ENCODE measurements around the gene TRIO.

Gene TRIO

DNA sequence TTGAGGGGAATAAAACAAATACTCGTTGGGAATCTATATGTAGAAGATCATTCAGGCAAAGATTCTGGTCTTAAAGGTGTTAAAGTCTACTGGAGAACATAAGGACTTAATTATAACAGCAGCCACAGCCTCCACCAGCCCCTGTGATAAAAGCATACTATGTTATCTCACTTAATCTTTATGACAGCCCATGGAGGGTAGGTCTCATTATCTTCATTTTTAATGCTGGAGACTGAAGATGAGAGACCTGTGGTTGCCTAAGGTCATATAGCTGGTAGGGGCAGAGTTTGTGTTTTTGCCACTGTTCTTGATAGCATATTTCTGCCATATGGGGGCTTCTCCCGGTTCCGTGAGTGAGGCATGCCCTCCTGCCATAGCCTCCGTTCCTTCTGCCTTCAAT is 88.7 kb downstream of the TRIO start:
- DNase-seq: no peak

DNA sequence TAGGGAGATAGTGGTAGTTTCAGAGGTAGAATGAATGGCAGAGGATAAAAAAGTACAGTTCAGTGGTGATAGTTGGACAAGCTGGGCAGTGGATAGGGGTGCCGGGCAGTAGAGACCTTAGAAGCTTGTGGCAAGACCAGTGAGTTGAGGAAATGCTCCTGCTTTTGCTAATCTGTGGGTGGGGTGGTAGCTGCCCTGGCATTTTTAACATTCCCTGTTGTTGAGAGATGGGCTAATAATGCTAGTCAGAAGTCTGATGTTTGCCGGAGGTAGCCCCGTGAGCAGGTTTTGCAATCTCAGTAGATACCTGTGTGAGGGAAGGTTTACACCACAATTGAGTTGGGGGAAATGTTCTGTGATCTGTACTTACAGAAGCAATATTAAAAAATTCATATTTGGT is 91.1 kb downstream of the TRIO start:
- DNase-seq: no peak

DNA sequence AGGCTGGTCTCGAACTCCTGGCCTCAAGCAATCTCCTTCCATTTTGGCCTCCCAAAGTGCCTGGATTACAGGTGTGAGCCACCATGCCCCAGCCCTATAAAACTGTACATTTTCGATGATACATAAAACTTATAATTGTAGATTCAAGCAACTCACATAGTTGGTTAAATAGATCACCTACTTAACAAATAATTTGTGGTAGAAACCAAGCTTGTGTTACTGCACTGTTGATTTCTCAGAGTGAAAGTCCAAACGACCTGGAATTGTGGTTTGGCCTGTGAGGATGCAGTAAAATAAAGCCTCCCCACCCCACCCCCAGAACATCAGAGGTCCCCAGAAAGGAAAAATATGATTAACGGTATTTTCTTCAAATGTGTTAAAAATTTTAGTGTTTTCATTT is 92.7 kb downstream of the TRIO start:
- no peak for DNase-seq

DNA sequence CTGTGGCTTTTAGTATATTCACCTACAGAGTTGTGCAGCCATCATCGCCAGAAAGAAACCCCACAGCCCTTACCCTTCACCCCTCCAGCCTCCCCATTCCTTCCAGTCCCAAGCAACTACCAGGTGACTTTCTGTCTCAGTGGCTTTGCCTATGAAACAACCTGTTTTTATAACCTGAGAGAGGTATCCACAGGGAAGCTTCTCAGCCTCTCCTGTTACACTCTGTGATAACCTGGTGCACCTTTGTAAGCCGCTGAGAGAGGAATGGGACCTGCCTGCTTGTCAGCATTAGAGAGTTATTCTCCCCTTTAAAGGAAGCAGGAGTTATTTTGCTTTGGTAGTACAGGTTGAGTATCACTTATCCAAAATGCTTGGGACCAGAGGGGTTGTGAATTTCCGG is 93.6 kb downstream of the TRIO start:
- no peak for DNase-seq

DNA sequence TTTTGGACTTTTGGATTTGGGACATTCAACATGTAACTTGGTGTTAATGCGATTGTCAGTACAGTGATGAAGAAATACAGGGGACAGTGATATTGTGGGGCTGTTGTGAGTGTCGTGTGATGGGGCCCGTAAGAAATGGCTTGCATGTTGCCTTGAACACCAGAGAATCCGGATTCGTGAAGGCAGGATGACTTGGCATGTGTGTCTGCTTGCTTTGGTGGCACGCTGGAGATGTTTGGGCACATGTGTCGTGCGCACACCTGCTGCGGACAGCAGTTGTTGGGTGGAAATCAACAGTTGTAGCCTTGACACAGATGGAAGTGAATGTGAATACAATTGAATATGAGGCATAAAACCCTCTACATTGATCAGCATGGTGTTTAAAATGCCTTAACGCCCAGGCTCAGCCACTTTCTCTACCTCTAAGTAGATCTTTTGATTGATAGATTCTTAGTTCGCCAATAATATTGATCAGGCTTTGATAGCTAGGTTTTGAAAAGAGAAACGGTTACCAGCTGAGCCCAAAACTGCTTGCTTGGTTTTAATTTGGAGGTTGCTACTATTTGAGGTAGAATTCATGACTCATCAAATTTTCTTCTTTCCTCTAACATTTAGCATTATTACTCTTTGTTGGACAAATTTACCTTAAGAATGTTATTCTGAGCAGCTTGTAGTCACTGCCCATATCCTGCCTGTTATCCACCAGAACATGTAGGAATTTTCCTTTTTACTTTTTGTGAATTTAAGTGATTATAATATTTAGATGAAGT is 94.4 kb downstream of the TRIO start:
- no peak for DNase-seq

DNA sequence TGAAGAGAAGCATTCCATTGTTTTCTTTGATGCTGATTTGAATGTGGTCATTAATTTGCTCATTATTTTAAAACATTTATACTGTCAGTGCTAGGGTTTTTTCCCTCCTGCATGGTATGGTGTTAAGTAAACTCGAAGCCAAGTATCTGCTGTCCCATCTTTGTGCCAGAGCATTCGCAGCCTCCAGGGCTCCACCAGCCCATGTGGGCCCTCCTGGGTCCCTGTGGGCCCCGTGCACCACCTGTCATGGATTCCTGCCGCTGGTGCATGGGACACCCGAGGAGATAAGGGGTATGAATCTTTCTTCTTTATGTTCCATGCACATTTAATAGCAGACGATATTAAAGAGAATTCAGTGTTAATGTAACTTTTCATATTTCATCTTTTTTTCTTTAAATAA is 95.1 kb downstream of the TRIO start:
- DNase-seq: no peak

DNA sequence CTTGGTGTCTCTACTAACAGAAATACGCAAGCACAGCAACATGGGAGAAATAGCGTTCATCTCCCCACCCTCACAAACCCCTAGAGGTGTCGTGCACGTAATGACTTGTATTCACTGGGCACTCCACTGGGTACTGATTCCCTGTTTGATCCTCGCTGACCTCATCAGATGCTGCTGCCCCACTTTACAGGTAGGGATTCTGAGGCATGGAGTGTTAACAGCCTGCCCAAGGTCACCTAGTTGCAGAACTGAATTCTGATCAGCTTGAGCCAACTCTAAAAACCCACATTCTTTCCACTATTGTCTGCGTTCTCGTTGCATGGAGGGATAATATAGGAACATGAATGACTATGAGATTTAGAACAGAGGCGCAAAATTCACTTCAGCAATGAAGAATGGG is 96.3 kb downstream of the TRIO start:
- DNase-seq: no peak

DNA sequence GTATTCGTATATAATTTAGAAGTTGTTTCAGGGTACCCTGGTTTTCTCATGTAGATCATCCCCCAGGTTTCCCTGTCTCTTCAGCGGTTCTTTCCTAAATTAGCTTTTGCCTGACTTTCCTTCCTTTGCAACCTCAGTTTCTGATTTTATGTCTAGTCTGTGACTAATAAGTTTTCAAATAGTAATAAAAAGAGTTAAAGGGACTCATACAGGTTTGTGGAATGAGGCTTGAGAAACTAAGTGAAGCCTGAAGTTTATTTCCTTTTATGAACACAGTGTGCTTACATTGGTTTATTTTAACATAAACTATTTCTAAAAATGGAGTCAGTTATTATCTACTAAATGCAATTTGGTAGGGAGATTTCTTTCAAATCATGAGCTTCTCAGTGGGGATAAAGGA is 96.8 kb downstream of the TRIO start:
- DNase-seq: no peak

DNA sequence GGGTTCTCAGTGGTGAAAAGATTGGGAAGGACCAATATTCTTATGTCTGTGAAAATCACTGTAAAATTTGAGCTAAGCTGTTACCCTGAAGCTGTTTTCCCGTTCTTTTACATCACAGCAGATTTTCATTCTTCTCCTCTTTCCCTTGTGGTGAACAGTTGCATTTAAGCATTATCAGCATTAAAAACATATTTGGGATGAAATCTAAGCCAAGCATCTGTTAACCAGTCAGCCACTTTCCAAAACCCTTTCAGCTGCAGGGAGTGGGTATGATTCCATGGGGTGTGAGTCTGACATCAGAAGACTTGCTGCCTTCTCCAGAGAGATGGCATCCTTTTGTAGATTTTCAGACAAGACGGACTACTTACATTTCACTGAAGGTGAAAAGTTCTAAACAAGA is 97.2 kb downstream of the TRIO start:
- DNase-seq: no peak

DNA sequence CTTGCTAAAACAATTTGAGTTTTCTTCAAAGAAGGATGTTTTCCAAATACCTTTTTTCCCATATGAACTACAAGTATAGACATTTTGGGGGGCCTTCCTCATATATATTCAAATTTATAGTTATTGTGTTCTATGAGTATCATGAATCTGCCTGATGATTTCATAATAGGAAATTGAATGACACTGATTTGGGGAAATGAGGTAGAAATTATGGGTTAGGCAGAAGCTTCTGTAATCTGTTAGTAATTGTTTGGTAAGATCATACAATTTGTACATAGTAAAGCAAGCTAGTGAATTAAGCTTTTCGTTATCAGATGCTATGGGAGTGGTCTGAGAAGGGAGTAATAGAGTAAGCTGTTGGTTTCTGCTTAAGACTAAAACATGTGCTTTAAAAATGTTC is 98.0 kb downstream of the TRIO start:
- no peak for DNase-seq

DNA sequence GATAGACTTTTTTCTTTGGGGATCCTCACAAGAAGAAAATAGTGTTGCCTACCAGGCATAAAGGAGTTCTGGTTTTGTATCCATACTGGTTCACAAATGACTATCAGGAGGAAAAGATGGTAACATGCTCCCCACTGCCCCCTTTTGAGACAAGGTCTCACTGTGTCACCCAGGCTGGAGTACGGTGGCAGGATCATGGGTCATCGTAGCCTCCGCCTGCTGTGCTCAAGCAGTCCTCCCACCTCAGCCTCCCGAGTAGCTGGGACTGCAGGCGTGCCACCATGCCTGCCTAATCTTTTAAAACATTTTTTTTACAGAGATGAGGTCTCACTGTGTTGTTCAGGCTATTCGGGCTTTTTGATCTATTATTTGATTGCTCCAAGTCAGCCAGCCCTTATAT is 99.3 kb downstream of the TRIO start:
- DNase-seq: no peak

DNA sequence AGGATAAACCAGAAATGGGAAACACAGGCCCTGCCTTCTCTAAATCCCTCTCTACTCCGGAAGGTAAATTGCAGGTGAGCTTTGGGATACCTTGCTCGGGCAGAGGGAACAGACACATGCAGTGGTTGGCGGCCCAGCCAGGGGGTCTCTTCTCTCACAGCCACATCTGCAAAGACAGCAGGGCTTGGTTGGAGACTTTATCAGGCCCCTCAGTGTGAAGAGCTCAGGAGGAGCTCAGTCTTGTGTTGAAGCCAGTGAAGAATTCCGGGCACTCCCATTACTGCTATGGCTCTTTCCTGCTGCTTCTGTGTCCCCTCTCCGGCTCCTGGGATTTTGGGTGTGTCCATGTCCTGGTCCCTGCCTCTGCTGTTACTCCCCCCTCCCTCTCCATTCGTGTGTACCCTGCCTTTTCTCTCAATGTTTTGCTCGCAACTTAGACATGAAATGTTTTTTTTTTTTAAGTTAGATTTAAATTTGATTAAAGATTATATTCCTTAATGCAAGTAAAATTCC is 99.8 kb downstream of the TRIO start:
- DNase-seq: no peak

DNA sequence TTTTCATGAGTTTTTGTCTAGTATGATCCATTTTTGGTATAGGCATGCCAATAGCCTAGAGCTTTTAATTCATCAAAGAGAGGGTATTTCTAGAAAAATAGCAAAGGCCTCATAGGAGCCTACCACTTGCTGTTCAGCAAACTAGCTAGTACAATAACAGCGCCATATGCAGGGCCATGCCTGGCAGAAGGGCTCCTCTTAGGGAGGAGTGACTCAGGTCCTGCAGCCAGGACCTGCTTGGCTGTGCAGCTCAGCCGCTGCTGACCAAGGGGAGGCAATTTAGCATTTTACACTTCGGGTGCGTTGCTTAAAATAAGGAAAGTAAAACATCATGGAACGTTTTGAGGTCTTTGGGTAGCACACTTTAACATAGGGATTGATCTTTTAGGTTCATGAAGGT is 100.6 kb downstream of the TRIO start:
- DNase-seq: no peak

DNA sequence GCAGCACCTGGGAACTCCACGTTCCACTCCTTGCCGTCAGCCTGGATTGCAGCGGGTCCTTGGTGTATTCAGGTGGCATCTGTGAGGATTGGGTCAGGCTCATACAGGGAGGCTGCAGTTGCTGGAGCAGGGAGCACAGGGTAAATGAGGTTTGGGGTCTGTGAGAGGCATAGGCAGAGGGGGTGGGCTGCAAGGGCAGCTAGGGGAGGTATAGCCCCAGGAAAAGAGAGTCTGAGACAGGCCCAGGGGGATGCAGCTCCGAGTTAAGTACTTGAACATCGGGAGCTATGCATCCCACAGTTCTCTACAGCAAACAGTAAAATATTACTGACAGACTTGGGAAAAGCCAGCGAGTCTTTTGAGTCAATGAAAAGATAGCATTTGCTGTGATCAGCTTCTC is 101.6 kb downstream of the TRIO start:
- DNase-seq: no peak

DNA sequence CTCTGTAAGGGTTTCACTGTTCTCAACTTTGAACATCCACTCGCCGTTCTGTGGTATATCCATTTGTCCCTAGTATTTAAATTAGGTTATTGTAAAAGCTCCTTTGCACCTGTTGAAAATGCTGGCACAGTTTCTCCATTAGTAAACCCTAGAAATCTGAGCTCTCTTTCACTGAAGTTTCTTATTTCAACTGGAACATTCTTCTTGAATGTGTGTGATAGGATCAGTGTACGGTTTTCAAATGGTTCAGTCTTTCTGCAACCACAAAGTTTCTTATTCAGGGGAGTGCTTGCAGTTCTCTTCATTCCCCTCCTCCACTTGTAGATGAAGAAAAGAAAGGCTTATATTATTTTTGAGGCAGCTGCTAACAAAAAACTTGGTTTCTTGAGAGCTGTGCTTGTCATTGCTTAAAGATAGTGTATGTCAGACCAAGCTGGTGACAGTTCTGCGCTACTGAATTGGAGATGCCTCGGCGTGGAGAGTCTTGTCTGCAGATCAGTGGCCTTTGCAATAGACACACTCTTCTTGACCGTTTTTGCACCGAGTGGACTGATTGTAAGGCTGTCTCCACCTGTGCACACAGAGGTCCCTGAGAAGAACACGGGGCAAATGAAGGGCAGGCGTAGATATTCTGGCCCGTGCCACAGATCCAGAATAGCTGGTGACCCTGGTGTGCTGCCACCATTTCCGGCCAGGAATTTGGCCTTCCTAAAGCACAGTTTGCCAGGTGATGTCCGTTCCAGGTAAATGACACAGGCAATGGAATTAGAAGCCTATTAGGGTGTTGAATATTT is 102.2 kb downstream of the TRIO start:
- DNase-seq: no peak

DNA sequence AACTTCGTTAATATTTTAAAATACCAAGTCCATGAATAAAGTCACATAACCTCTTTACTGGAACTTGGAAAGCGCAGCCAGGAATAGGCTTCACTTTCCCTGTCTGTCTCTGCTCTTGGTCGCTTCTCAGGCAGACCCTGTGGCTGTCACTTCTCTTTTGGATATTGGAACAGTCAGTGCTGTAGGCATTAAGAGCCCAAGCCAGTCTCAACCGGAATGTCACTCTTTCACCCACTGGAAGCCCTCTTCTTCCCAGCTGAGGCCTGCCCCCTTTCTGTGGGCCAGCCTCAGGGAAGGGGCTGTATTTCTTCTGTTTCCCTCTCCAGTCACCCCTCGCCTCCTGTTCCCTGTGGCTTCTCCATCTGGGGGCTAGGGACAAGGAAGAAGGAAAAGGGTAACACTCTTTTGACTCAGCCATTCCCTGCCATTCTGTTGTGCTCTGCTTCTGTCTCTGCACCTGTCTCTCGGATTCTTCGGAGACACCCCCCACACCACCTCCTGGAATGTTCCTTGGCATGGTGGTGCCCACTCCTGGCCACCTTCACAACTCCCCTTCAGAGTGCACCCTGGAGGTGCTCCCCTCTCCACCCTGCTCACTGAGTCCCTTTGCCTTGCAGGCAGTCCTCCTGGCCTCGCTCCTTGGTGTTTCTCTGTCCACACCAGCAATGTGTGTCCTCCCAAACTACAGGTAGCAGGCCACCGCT is 103.4 kb downstream of the TRIO start:
- DNase-seq: no peak

DNA sequence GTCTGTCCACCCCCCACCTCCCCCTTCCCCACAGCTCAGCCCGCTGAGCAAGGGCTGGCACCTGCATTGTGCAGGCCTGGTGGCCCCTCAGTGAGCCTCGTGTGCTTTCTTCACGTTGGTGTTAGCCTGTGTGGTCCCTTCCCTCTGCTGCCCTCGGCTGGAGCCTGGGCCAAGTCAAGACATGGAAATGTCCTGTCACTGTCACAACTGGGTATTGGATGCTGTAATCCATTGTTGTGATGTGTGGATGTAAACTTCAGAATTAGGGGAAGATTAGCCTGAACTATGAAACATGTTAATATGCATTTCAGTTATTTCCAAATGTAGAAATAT is 103.9 kb downstream of the TRIO start:
- DNase-seq: no peak

DNA sequence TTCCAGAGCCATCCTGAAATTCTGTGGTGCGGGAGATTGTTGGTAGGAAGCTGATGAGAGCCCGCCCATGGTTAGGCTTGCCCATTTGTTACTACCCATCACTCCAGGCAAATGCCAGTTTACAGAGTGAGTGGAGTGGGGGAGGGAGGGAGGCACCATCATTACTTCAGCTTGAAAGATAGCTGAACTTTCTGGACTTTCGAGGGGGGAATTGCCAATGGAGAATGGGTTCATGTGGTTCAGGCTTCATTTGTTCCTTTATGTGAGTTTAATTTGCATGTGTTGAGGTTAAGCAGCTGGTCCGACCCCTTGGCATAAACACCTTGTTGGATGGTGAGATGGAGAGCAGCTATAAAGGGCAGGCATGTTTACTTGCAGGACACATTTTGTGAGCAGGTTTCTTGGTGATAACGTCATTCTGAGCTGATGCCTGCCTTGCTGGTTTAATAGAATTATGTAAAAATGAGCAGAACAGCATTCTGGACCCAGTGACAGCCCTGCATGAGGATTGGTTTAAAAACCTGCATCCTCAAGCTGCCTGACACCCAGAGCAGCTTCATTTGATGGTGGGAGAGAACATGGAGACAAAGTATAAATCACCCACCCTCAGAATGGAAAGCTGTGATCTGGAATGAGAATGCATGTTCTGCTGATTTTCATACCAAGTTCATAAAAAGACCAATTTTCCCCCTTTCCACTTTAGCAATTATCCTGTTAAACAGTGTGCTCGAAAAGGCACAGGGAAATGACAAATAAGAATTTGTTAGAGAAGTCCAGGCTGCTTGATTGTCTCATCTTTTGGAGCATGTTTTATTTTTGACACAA is 106.3 kb downstream of the TRIO start:
- DNase-seq: no peak

DNA sequence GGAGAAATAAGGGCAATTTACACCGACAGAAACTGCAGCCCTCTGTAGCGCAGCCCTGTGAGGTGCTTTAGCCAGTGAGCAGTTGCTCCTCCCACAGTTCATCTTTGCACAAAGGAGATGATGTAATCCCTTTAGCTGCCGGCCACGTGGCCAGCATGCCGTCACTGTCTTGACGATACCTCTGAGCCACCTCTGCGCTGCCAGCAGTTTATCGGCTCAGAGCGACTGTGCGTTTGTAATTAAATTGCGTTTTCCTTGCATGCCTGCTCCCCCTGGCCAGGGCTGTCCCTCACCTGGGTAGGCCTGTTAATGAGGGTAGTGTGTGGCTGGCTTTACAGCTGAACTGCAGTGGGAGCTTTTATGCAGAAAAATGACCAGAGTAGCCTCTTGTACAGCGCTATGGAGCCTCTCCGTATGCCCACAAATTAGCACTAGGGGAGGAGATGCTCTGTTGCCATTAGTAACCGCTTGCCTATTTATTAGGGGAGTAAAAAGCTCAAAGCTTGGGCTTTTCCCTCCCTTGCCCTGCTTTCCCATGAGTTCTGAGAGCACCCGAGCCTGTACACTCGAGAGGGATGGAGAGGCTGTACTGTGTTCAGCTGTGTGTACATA is 107.0 kb downstream of the TRIO start:
- no peak for DNase-seq

DNA sequence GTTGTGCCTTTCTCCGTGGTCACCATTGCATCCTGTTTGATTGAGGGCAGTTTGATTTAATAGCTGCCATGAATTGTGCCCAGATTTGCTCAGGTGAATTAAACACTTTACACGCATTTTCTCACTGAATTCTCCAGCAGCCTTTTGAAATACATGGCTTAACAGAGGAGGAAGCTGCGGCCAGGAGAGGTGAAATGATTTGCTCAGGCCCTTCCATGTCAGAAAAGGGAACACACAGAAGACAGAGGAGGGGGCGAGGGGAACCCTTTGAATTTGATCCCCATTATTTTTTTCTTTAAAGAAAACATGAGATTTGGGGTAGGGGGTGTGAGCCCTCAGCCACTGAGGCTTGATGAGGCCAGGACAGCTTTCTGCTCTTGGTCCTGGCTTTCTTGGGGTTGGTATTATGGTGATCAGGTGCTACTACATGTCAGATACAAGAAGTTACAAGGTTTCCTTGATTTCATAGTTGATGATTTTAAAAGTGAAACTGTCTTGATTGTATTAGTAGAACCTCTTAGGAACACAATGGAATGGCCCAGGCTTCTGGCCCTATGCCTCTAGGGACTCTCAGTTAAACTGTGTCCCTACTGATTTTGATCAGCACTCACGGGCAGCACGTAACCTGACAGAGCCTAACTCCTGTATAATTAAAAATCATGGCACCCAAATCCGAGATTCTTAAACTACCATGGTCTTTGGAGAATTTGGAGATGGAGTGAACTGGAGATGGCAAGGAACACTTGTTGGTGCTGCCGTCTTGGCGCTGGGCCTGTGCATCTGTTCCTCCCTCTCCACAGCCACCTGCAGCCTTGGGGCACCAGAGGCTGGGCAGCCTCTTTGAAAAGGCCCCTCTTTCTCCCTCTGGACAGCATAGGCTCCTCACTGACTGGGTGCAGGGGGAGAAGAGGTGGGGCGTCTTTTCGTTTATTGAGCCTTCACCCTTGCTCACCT is 107.9 kb downstream of the TRIO start:
- no peak for DNase-seq

DNA sequence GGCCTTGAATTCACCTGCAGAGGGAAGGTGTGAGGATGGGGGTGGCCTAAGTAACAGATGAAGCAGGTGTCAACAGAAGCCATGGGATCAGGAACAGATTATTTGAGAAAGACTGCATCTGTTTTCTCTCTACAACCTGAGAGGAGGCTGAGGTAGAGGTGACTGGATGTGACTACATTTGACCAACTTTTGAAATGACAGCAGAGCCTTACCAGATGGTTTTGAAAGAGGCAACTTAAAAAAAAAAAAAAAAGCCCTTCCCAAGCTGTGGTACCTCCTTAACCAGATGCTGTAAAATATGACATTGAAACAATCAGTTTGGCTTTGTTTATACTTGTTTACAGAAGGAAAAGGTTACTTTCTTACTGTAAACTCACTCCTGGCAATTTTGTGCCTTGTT is 108.6 kb downstream of the TRIO start:
- no peak for DNase-seq
